C1 segment of cervical spinal cord (tissue), 14 donors: ENCODE results near the gene UST.
"Not testable (repeated sequence)": the region's sequence is repeated elsewhere in the genome, so short reads cannot be mapped to it uniquely, and the experiment has no call there.

ENCODE experiments used
- DNase-seq, 14 donors: peaks; one replicate each; lab custom pipeline; 2025; lab: John Stamatoyannopoulos, UW

UST gene

GRCh38 chr6:148836751-148837150 is 89.9 kb downstream of the UST start:
- no peak for DNase-seq

GRCh38 chr6:148837941-148838340 is 91.1 kb downstream of the UST start:
- DNase-seq, result no peak

- no peak for DNase-seq
Observed at GRCh38 chr6:148839044-148839443, 92.2 kb downstream of the UST start.

GRCh38 chr6:148840256-148840655 is 93.4 kb downstream of the UST start:
- DNase-seq, result no peak

- no peak for DNase-seq
Observed at GRCh38 chr6:148842296-148843019, 95.6 kb downstream of the UST start.

- no peak for DNase-seq
Observed at GRCh38 chr6:148845464-148845863, 98.6 kb downstream of the UST start.

GRCh38 chr6:148846778-148847761 is 100.2 kb downstream of the UST start:
- DNase-seq, result no peak

GRCh38 chr6:148848915-148849314 is 102.1 kb downstream of the UST start:
- DNase-seq, result no peak

- DNase-seq, result not testable (repeated sequence)
Observed at GRCh38 chr6:148849449-148849848, 102.6 kb downstream of the UST start.

GRCh38 chr6:148850964-148851363 is 104.1 kb downstream of the UST start:
- DNase-seq, result no peak

GRCh38 chr6:148851683-148852556 is 105.1 kb downstream of the UST start:
- peak in 1 of 14 donors; percentile 64 for DNase-seq

GRCh38 chr6:148852688-148853087 is 105.9 kb downstream of the UST start:
- no peak for DNase-seq

GRCh38 chr6:148853113-148853512 is 106.3 kb downstream of the UST start:
- not testable (repeated sequence) for DNase-seq

- peak in 1 of 14 donors; percentile 61 for DNase-seq
Observed at GRCh38 chr6:148854096-148854495, 107.3 kb downstream of the UST start.

- no peak for DNase-seq
Observed at GRCh38 chr6:148854992-148855391, 108.2 kb downstream of the UST start.

- DNase-seq, result no peak
Observed at GRCh38 chr6:148855744-148856143, 108.9 kb downstream of the UST start.

GRCh38 chr6:148857798-148858390 is 111.1 kb downstream of the UST start:
- DNase-seq, result no peak

GRCh38 chr6:148864132-148864531 is 117.3 kb downstream of the UST start:
- DNase-seq, result not testable (repeated sequence)

- peak in 1 of 14 donors; percentile 63 for DNase-seq
Observed at GRCh38 chr6:148864941-148865340, 118.1 kb downstream of the UST start.

- no peak for DNase-seq
Observed at GRCh38 chr6:148866657-148867268, 119.9 kb downstream of the UST start.

GRCh38 chr6:148867862-148868261 is 121.0 kb downstream of the UST start:
- DNase-seq, result peak in 1 of 14 donors; percentile 19
